Measurements from ENCODE around the gene GPRC5B. TPM values are rescaled to one million over a fixed set of nuclear protein-coding genes. Genes with fewer than 3 reads are reported as not detected.

GPRC5B gene
- total and polyA plus RNA-seq, 2 donors (not counting 3 experiments of a cell fraction or from before 2014, with no cell fraction given): 42.3 TPM

GRCh38 chr16:19817875-19818274 is 66.8 kb downstream of the GPRC5B start:
- no peaks in the 10 kb centered on the region for H3K9me1 ChIP-seq (replicated peaks; ENCODE audit: control insufficient read depth, extremely low read depth, insufficient read depth, low read length)
- no peak overlapping the region for H3K27ac ChIP-seq (ENCODE audit: insufficient read depth, low read depth, low read length)
- dilution Hi-C loops (cut with MboI; ENCODE audit: extremely low pct_ligation_motif_present, low sequenced_read_pairs) (no loop called here), intact Hi-C loops (cut with micrococcal nuclease) (no loop called here)
- no peaks in the 10 kb centered on the region for H3K79me2 ChIP-seq (ENCODE audit: control insufficient read depth, insufficient read depth, low read length)
- no peaks in the 10 kb centered on the region for H3K36me3 ChIP-seq (ENCODE audit: control insufficient read depth in 2 of 2, extremely low read depth in 1 of 2, insufficient read depth in 2 of 2, low read length in 2 of 2)
- no peaks in the 10 kb centered on the region for H3K4me1 ChIP-seq (ENCODE audit: control insufficient read depth, extremely low read depth, insufficient read depth, low read length)
- ChIA-PET POLR2A (no interaction called here), CTCF (interaction anchor here (0.7 kb wide), 1 partner anchor 13 kb away, joined by 3 read pairs; no protein-coding TSS in a partner anchor)
- no peaks in the 10 kb centered on the region for H4K20me1 ChIP-seq (replicated peaks; ENCODE audit: control insufficient read depth, extremely low read depth, insufficient read depth, low read length)
- H2AFZ ChIP-seq (ENCODE audit: low read depth, low read length): no peak overlapping the region
- TF ChIP-seq MYC (IDR thresholded peaks at IDR 0.05; ENCODE audit: low read depth, low read length): no peak
- no peak for TF ChIP-seq GATA2 (IDR thresholded peaks at IDR 0.05; ENCODE audit: insufficient read depth, insufficient read length, low read depth, low read length)
- no peak for TF ChIP-seq EZH2 (IDR thresholded peaks at IDR 0.05; ENCODE audit: borderline replicate concordance, low read depth, low read length, severe bottlenecking)
- TF ChIP-seq, protein P1, sequence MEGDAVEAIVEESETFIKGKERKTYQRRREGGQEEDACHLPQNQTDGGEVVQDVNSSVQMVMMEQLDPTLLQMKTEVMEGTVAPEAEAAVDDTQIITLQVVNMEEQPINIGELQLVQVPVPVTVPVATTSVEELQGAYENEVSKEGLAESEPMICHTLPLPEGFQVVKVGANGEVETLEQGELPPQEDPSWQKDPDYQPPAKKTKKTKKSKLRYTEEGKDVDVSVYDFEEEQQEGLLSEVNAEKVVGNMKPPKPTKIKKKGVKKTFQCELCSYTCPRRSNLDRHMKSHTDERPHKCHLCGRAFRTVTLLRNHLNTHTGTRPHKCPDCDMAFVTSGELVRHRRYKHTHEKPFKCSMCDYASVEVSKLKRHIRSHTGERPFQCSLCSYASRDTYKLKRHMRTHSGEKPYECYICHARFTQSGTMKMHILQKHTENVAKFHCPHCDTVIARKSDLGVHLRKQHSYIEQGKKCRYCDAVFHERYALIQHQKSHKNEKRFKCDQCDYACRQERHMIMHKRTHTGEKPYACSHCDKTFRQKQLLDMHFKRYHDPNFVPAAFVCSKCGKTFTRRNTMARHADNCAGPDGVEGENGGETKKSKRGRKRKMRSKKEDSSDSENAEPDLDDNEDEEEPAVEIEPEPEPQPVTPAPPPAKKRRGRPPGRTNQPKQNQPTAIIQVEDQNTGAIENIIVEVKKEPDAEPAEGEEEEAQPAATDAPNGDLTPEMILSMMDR (IDR thresholded peaks at IDR 0.05; ENCODE audit: extremely low read depth in 1 of 2, insufficient read depth in 1 of 2, low read depth in 1 of 2, low read length in 2 of 2): no peak
- TF ChIP-seq POLR2AphosphoS5 (IDR thresholded peaks at IDR 0.05; ENCODE audit: insufficient read depth, low read depth, low read length): no peak
- no peak for TF ChIP-seq JUN (IDR thresholded peaks at IDR 0.05; ENCODE audit: borderline replicate concordance, insufficient read depth, insufficient read length, low read depth)
- TF ChIP-seq POLR2A (IDR thresholded peaks at IDR 0.05; ENCODE audit: low read depth, low read length): no peak
- no peak for TF ChIP-seq FOS (IDR thresholded peaks at IDR 0.05; ENCODE audit: borderline replicate concordance, insufficient read depth, low read length)
- no peak for TF ChIP-seq MAX (IDR thresholded peaks at IDR 0.05; ENCODE audit: insufficient read depth, insufficient read length)
- no peak for DNase-seq (ENCODE audit: low read depth, low spot score)
- H3K4me2 ChIP-seq (ENCODE audit: insufficient read depth, low read length): no peak overlapping the region
- no peaks in the 10 kb centered on the region for H3K9me3 ChIP-seq (replicated peaks; ENCODE audit: control insufficient read depth, insufficient read depth, low read length)
- BruUV-seq (replicated peaks): no TSS peak
- H3K27me3 ChIP-seq (ENCODE audit: control insufficient read depth in 2 of 2, insufficient read depth in 2 of 2, low read length in 2 of 2): no peaks in the 10 kb centered on the region
- H3K9ac ChIP-seq (replicated peaks; ENCODE audit: extremely low read depth, insufficient read depth, low read length): no peak overlapping the region
- no peak overlapping the region for H3K4me3 ChIP-seq (replicated peaks in 1 of 3; ENCODE audit: insufficient read depth in 1 of 3, low read depth in 1 of 3, low read length in 3 of 3)
- FAIRE-seq: no peak

All from endothelial cell of umbilical vein (primary cell).